GM20000 (cell line): ENCODE measurements around the gene KAZN.

Experiments used
- DNase-seq: peaks from one replicate; pipeline ENCODE4 v3.0.0; 2012; ENCODE audit warnings: low spot score
- TF ChIP-seq, protein P1 (sequence below): IDR thresholded peaks from 2 replicates; pipeline ENCODE4 v1.5.1; 2012; ENCODE audit warnings: mild to moderate bottlenecking, control low read depth; ENCODE audit errors: extremely low read depth, missing control alignments

Gene KAZN

DNA sequence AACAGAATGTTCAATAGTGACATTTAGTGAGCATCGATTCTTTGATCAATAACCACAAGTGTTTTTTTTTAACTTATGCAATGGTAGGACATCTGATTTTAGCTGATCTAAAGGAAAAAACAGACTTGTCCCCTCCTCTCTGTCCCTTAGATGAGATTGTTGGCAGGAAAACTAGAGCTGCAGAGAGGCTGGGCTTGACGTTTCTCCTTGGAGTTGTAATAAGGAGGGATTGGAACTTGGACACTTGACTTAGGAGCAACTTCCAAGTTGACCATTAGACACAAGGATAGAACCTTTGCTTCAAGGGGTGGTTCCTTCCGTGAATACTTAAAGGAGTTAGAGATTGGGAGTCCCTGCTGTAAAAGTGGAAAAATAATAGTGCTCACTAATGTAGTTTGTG, 49.9 kb downstream of the KAZN start:
- TF ChIP-seq, protein P1, sequence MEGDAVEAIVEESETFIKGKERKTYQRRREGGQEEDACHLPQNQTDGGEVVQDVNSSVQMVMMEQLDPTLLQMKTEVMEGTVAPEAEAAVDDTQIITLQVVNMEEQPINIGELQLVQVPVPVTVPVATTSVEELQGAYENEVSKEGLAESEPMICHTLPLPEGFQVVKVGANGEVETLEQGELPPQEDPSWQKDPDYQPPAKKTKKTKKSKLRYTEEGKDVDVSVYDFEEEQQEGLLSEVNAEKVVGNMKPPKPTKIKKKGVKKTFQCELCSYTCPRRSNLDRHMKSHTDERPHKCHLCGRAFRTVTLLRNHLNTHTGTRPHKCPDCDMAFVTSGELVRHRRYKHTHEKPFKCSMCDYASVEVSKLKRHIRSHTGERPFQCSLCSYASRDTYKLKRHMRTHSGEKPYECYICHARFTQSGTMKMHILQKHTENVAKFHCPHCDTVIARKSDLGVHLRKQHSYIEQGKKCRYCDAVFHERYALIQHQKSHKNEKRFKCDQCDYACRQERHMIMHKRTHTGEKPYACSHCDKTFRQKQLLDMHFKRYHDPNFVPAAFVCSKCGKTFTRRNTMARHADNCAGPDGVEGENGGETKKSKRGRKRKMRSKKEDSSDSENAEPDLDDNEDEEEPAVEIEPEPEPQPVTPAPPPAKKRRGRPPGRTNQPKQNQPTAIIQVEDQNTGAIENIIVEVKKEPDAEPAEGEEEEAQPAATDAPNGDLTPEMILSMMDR, result no peak

DNA sequence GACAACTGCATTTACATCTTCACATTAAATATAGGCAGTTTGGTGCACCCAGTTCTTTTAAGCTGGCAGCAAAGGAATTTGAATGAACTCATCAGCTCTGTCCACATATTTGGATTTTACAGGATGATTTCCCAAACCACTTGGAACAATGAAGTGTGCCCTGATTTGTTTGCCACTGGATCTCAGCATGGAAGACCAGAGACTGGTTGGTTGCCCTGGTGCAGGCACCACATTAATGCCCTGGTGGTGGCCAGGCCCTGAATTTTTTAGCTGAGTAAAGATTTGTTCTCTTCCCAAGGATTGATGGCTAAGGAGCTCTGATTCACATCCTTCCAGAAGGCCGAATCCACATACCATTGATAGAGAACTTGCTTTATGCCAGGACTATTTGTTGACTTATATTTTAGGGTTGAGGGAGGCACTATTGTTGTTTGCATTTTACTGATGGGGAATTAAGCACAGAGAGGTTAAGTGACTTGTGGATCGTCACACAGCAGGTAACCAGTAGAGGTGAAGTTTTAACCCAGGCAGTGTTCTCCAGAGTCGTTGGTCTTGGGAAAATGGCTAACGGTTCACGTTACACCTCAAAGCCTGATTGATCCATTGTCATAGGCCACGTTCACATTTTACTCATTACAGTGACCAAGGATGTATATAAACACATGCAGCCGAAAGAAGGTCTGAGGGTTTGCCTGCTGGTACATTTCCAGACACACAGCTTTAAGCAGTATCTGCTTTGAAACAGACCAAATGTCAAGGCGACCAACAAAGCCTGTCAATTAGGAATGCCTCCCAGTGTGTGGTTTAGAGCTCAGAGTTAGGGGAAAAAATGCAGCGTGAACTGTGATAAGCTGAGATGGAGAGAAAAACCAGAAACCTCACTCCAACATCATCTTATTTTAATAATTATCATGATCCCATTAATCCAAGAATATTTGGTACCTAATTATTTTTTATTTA, 50.7 kb downstream of the KAZN start:
- TF ChIP-seq, protein P1, result no peak
- no peak for DNase-seq

More for the DNA sequence above, 49.9 kb downstream of the KAZN start:
- no peak for DNase-seq

DNA sequence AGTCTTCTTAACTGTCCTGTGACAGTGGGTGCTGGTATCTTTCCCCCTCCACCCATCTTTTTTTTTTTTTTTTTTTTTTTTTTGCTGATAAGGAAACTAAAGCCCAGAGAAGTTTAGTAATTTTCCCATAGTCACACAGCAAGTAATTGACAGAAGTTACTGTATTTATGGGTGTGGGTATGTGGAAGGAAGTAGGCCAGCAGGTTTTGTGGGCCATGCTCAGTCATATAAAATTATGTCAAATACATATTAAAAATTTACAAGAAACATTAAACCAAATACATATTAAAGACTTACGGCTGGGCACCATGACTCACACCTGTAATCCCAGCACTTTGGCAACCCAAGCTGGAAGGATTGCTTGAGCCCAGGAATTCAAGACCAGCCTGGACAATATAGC, 51.5 kb downstream of the KAZN start:
- TF ChIP-seq, protein P1, result no peak
- DNase-seq, result no peak

DNA sequence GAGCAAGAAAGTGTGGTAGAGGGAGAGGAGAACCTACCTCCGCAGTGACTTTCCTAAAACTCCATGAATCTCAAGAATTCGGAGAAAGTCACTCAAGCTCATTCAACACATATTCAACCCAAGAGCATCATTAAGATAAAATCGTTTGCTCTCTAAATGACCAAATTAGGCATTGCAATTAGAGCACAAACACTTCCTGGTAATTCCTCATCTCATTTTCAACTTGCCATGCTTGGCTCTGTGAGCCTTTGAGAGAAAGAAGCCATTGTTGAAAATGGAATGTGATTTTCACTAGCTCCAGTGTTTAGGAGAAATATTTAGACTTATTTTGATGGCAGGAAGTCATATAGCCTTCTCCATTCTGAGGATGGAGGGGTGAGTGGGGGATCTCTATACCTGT, 52.5 kb downstream of the KAZN start:
- no peak for DNase-seq
- TF ChIP-seq, protein P1, result no peak

DNA sequence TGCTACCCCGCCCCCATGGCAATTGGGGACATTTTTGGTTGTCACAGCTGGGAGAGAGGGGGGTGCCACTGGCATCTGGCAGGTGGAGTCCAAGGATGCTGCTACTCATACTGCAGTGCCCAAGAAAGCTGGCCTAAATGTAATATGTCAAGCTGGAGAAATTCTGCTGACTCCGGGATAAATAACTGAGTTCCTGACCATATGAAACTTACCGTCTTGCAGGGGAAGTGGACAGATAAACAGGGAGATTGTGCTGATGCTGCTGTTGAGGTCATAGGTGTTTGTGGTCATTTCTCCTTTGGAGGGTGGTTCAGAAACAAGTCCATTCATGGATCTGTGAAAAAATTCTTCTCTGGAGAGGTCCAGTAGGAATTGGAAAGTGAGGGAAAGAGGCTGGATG, 54.4 kb downstream of the KAZN start:
- TF ChIP-seq, protein P1, result no peak
- DNase-seq, result no peak

DNA sequence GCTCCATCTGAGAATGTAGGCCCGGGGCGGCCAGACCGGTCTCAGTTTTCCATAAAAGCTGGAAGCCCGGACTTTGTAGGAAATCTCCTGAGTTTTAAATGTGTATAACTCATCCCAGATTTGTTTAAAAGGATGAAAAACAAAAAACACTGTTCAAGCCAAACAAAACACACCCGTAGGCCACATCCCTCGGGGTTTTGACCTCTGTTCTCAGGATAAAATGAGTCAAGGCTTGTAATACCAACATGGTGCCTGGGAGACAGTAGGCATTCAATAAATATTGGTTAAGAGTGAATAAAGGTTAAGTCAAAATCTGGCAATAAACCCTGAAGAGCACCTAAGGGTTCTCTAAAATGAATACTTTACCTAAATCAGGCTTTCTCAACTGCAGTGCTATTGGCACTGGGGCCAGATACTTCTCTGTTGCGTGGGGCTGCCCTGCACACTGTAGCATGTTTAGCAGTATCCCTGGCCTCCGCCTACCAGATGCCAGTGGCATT, 55.0 kb downstream of the KAZN start:
- TF ChIP-seq, protein P1, result no peak

DNA sequence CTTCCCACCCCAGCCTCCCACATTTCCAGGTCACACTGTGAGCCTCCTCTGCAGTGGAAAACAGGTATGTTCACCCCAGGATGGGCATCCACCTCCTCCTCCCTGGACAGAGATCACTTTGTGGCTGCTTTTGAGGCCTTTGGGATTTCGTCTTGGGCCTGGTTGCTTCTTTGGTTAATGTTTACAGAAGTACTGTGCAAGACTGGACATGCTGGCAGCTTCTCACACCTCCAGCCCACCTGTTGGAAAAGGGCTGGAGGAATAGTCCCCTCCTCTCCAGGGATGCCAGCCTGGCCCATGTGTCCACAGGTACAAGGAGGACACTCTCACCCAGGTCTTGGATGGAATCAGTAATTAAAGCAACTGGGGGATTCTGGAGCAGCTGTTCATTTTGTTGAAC, 56.1 kb downstream of the KAZN start:
- no peak for DNase-seq
- TF ChIP-seq, protein P1, result no peak

More for the DNA sequence above, 55.0 kb downstream of the KAZN start:
- no peak for DNase-seq
